Chondrocyte (in vitro differentiated cells): ENCODE data around the gene NCOA3. TPM values are rescaled to one million over a fixed set of nuclear protein-coding genes. Genes with fewer than 3 reads are reported as not detected.

ENCODE experiments used
- DNase-seq: peaks from one replicate; pipeline ENCODE4 v3.0.0; 2021; ENCODE audit warnings: mixed read lengths, low spot score
- H3K27ac Mint-ChIP-seq: one replicate; pipeline ENCODE4 v1.8.0; 2021; ENCODE audit warnings: mild to moderate bottlenecking, moderate library complexity, mixed read lengths; ENCODE audit not compliant: unreplicated experiment
- H3K27me3 Mint-ChIP-seq: 2 replicates; pipeline ENCODE4 v1.8.0; 2021; ENCODE audit warnings: low read depth, mixed read lengths
- H3K36me3 Mint-ChIP-seq: 2 replicates; pipeline ENCODE4 v1.8.0; 2021; ENCODE audit warnings: low read depth, mixed read lengths
- H3K4me1 Mint-ChIP-seq: 2 replicates; pipeline ENCODE4 v1.8.0; 2021; ENCODE audit warnings: low read depth, mild to moderate bottlenecking, mixed read lengths
- H3K4me3 Mint-ChIP-seq: one replicate; pipeline ENCODE4 v1.8.0; 2021; ENCODE audit warnings: mild to moderate bottlenecking, moderate library complexity, mixed read lengths; ENCODE audit not compliant: unreplicated experiment
- H3K9me3 Mint-ChIP-seq: 2 replicates; pipeline ENCODE4 v1.8.0; 2021; ENCODE audit warnings: low read depth, mixed read lengths
- total RNA-seq: library from RNA; stranded (reverse); gene quantifications from 3 replicates; pipeline ENCODE4 v1.2.1, GENCODE V29; 2021
- TF ChIP-seq, protein P1 (sequence below): fragments of 200-600 bp; sonication (generic); IDR thresholded peaks from 2 replicates; pipeline ENCODE4 v1.5.0; 2021; ENCODE audit warnings: antibody characterized with exemption, mild to moderate bottlenecking, moderate library complexity

NCOA3 gene
- total RNA-seq, 1 donor from 2014 or later, result 45.2 TPM

DNA sequence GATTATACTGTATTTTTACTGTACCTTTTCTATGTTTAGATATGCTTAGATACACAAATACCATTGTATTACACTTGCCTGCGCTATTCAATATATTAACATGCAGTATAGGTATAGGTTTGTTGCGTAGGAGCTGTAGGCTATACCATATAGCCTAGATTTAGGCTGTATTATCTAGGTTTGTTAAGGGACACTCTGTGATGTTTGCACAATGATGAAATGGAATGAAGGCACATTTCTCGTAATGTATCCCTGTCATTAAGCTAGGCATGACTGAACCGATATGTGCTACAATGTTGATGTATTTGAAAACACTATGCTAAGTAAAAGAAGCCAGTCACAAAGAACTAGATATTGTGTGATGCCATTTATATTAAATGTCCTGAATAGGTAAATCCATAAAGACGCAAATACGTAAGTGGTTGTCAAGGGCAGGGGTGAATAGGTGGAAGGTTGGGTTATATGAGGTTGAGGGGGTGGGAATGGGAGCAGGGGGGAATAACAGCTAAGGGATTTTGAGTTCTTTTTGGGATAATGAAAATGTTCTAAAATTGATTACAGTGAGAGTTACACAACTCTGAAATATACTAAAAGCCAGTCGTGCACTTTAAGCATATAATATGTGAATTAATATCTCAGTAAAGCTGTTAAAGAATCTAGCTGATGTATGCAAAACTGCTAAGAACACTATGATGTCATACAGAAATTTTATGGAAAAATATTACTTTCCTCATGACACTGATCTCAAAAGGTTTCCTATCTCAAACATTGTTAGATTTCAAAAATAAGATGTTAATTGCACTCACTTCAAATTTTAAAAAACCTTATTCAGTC lies 97.4 kb downstream of the NCOA3 start:
- TF ChIP-seq, protein P1, sequence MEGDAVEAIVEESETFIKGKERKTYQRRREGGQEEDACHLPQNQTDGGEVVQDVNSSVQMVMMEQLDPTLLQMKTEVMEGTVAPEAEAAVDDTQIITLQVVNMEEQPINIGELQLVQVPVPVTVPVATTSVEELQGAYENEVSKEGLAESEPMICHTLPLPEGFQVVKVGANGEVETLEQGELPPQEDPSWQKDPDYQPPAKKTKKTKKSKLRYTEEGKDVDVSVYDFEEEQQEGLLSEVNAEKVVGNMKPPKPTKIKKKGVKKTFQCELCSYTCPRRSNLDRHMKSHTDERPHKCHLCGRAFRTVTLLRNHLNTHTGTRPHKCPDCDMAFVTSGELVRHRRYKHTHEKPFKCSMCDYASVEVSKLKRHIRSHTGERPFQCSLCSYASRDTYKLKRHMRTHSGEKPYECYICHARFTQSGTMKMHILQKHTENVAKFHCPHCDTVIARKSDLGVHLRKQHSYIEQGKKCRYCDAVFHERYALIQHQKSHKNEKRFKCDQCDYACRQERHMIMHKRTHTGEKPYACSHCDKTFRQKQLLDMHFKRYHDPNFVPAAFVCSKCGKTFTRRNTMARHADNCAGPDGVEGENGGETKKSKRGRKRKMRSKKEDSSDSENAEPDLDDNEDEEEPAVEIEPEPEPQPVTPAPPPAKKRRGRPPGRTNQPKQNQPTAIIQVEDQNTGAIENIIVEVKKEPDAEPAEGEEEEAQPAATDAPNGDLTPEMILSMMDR, result no peak
- Mint-ChIP-seq H3K27me3 (no peaks in the 10 kb centered on the region), H3K27ac (no peak overlapping the region)

DNA sequence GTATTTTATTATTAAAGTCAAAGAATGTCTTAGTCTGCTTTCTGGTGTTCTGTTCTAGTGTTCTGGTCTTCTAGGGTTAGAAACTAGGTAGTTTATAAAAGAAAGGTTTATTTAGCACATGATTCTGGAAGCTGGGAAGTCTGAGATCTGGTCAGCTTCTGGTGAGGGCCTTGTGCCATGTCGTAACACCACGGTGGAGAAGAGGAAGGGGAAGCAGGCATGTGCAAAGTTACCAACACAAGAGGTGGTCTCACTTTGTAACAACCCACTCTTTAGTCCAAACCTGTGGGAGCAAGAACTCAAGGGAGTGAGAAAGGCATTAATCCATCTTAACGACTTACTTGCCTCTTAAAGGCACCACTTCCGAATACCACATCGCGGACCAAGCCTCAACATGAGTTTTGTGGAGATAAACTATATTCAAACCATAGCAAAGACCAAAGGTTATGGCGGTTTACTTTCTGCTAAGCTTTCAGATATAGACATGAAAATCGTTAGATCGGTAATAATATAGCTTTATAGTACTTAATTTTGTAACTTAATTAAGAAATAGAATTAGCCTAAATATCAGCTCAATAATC lies 99.4 kb downstream of the NCOA3 start:
- TF ChIP-seq, protein P1, result no peak
- DNase-seq, result no peak
- Mint-ChIP-seq H3K4me1 (peaks cover 28% of the 10 kb centered on the region), H3K36me3 (peaks cover 2% of the 10 kb centered on the region), H3K9me3 (peaks cover 6% of the 10 kb centered on the region), H3K4me3 (no peak overlapping the region), H3K27ac (peak overlapping the region; percentile 32), H3K27me3 (no peaks in the 10 kb centered on the region)

More for the DNA sequence above, 97.4 kb downstream of the NCOA3 start:
- H3K36me3 Mint-ChIP-seq, result peaks cover 2% of the 10 kb centered on the region
- no peak for DNase-seq
- peaks cover 6% of the 10 kb centered on the region for H3K9me3 Mint-ChIP-seq
- H3K4me3 Mint-ChIP-seq, result no peak overlapping the region
- peaks cover 33% of the 10 kb centered on the region for H3K4me1 Mint-ChIP-seq

DNA sequence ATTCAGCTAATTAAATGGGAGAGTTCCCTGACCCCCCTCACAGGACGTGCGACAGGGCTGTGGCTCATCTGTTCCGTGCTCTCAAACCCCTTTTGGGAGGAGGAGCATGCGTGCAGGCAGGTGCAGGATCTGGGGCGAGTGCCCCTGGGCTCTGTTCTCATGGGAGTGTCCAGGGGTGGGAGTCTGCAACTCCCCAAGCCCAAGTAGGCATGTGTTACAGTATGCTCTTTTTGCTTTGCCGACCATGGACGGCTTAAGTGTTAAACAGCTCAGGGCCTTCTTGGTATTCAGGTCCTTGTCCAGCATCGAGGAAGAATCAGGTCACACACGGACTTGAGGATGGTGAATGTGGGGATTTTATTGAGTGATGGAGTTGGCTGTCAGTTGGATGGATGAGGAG lies 101.6 kb downstream of the NCOA3 start:
- peaks cover 35% of the 10 kb centered on the region for H3K4me1 Mint-ChIP-seq
- no peak for DNase-seq
- no peak overlapping the region for H3K27ac Mint-ChIP-seq
- TF ChIP-seq, protein P1, result no peak
- H3K36me3 Mint-ChIP-seq, result peaks cover 2% of the 10 kb centered on the region
- peaks cover 6% of the 10 kb centered on the region for H3K9me3 Mint-ChIP-seq
- H3K4me3 Mint-ChIP-seq, result no peak overlapping the region
- no peaks in the 10 kb centered on the region for H3K27me3 Mint-ChIP-seq

DNA sequence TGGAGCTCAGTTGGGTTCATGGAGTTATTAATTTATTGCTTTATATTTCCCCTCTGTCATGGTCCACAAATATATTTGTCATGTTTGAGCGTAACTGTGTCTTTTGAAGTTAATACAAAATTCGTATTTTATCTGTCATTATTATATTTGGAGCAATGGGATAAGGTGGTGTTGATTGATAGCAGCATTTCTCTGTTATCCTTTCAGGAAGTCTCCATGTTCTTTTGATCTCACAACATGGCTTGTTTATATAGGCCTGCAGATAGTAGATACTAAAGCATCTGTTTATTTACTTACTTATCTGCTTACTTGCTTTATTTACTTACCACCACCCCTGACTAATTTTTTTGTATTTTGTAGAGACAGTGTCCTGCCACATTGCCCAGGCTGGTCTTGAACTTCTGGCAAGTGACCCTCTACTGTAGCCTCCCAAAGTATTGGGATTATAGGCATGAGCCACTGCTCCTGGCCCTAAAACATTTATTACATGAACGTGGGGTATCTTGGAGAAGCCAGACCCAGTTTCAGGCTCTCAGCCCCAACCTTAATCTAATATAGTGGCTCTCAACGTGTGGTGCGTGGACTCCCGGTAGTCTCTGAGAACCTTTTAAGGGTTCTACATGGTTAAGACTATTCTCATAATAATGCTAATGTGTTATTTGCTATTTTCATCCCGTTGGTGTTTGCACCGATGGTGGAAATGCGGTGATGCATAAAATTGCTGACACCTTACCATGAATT lies 104.2 kb downstream of the NCOA3 start:
- Mint-ChIP-seq H3K36me3 (peaks cover 2% of the 10 kb centered on the region), H3K9me3 (peaks cover 6% of the 10 kb centered on the region), H3K4me3 (no peak overlapping the region), H3K27me3 (no peaks in the 10 kb centered on the region), H3K27ac (no peak overlapping the region), H3K4me1 (peaks cover 38% of the 10 kb centered on the region)
- DNase-seq, result no peak
- TF ChIP-seq, protein P1, result no peak

DNA sequence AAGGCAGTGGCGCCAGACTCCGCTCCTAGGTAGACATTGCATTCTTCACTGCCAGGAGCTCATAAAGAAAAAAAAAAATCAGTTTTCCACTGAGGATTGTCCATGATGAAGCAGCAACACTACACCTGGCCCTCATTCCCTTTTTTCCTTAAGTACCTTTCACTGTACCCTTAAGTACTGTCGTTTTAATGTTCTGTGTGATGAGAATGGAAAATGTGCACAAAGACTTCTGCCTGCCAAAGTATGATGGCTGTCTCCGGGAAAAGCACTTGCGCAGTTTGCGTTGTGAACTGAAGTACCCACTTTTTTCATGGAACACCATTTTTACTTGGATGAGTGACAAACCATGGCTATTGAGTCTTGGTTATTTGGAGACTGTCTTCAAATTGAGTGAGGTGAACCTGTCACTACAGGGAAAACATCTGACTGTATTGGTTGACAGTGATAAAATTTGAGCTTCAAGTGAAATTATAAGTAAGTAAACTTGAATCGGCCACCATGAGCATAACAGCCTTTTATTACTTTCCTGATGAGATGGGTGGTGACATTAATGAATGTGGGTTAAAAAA lies 104.8 kb downstream of the NCOA3 start:
- TF ChIP-seq, protein P1, result no peak
- Mint-ChIP-seq H3K36me3 (peaks cover 2% of the 10 kb centered on the region), H3K9me3 (peaks cover 6% of the 10 kb centered on the region), H3K27me3 (no peaks in the 10 kb centered on the region), H3K27ac (peak overlapping the region; percentile 76), H3K4me1 (peaks cover 43% of the 10 kb centered on the region), H3K4me3 (no peak overlapping the region)
- DNase-seq, result no peak
